GM19372 (cell line): ENCODE measurements around the gene ABTB2.
"Not testable (repeated sequence)": the region's sequence is repeated elsewhere in the genome, so short reads cannot be mapped to it uniquely, and the experiment has no call there.

Experiments
- ATAC-seq: cut with Tn5 transposase; IDR thresholded peaks from one replicate; pipeline ENCODE4 v1.9.1; 2021; ENCODE audit warnings: mild to moderate bottlenecking, low read depth, moderate library complexity; ENCODE audit not compliant: unreplicated experiment

Gene ABTB2

GRCh38 chr11:34249439-34249838 is 108.4 kb downstream of the ABTB2 start:
- ATAC-seq = no peak

GRCh38 chr11:34246511-34246910 is 111.3 kb downstream of the ABTB2 start:
- ATAC-seq = not testable (repeated sequence)

- ATAC-seq = no peak
These were observed 112.8 kb downstream of the ABTB2 start for GRCh38 chr11:34245041-34245440.

- ATAC-seq = peak; percentile 65
These were observed 114.0 kb downstream of the ABTB2 start for GRCh38 chr11:34243600-34244464.

GRCh38 chr11:34242037-34242625 is 115.7 kb downstream of the ABTB2 start:
- ATAC-seq = no peak

- no peak for ATAC-seq
These were observed 117.7 kb downstream of the ABTB2 start for GRCh38 chr11:34240150-34240494.

GRCh38 chr11:34239465-34240149 is 118.2 kb downstream of the ABTB2 start:
- ATAC-seq = no peak

- ATAC-seq = no peak
These were observed 118.8 kb downstream of the ABTB2 start for GRCh38 chr11:34238966-34239365.

GRCh38 chr11:34238533-34238932 is 119.3 kb downstream of the ABTB2 start:
- ATAC-seq = no peak

GRCh38 chr11:34236572-34236971 is 121.2 kb downstream of the ABTB2 start:
- no peak for ATAC-seq

- no peak for ATAC-seq
These were observed 122.2 kb downstream of the ABTB2 start for GRCh38 chr11:34235591-34236071.

GRCh38 chr11:34235189-34235588 is 122.6 kb downstream of the ABTB2 start:
- ATAC-seq = no peak

- peak; percentile 60 for ATAC-seq
These were observed 123.6 kb downstream of the ABTB2 start for GRCh38 chr11:34234086-34234740.

GRCh38 chr11:34233215-34233614 is 124.6 kb downstream of the ABTB2 start:
- no peak for ATAC-seq

GRCh38 chr11:34232807-34233206 is 125.0 kb downstream of the ABTB2 start:
- ATAC-seq = no peak

GRCh38 chr11:34226210-34226609 is 131.6 kb downstream of the ABTB2 start:
- ATAC-seq = no peak

GRCh38 chr11:34225091-34225490 is 132.7 kb downstream of the ABTB2 start:
- ATAC-seq = no peak

- ATAC-seq = no peak
These were observed 133.3 kb downstream of the ABTB2 start for GRCh38 chr11:34224434-34224966.

GRCh38 chr11:34223907-34224306 is 133.9 kb downstream of the ABTB2 start:
- no peak for ATAC-seq

GRCh38 chr11:34223021-34223813 is 134.6 kb downstream of the ABTB2 start:
- no peak for ATAC-seq
